CD4-positive, alpha-beta T cell treated with Interleukin-10 for 1 hour (primary cell): Measurements from ENCODE around the gene TRABD2B.

Experiments used
- DNase-seq: peaks from one replicate; pipeline ENCODE4 v3.0.0-alpha.2; 2020

Gene TRABD2B

DNA sequence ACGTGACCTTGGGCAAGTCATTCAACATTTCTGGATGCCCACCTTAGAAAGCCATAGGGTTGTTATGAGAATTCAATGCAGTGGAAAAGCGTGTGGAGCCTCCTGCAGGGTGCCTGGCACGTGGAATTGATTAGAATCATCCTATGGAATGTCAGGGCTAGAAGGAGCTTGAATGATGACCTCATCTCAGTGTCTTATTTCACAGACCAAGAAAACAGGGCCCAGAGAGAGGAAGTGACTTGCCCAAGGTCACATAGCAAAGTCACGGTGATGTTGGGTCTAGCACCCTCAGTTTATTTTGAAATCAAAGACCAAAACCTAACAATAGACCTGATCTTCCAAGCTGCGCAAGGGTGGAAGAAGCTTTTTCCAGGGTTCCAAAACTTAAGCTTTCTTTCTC, 6.0 kb downstream of the TRABD2B start:
- DNase-seq: no peak

- no peak for DNase-seq
Measured at GRCh38 chr1:47990286-47990685, 6.9 kb downstream of the TRABD2B start.

GRCh38 chr1:47987601-47988000, 9.6 kb downstream of the TRABD2B start:
- no peak for DNase-seq

GRCh38 chr1:47986761-47987200, 10.4 kb downstream of the TRABD2B start:
- DNase-seq: no peak

- DNase-seq: no peak
Measured at GRCh38 chr1:47985018-47985417, 12.2 kb downstream of the TRABD2B start.

- no peak for DNase-seq
Measured at GRCh38 chr1:47984175-47984789, 12.9 kb downstream of the TRABD2B start.

GRCh38 chr1:47983691-47984090, 13.5 kb downstream of the TRABD2B start:
- DNase-seq: no peak

GRCh38 chr1:47981667-47982350, 15.4 kb downstream of the TRABD2B start:
- no peak for DNase-seq

DNA sequence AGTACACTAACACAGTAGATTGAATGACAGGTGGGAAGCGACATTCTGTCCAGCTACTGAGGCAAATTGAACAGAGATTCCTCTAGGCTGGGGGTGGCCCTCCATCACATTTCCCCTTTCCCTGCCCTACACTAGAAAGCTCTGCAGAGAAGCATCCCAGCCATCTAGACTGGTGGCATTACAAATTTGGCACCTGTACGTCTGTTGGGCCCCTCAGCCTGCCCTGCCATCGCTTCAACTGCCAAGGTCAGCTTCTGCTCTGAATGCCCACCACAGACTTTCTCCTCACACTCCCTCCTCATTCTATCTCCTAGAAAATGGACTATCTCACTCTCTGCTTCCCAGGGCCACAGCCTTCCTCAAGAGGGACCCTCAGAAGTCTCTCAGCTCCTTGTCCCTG, 16.7 kb downstream of the TRABD2B start:
- no peak for DNase-seq

DNA sequence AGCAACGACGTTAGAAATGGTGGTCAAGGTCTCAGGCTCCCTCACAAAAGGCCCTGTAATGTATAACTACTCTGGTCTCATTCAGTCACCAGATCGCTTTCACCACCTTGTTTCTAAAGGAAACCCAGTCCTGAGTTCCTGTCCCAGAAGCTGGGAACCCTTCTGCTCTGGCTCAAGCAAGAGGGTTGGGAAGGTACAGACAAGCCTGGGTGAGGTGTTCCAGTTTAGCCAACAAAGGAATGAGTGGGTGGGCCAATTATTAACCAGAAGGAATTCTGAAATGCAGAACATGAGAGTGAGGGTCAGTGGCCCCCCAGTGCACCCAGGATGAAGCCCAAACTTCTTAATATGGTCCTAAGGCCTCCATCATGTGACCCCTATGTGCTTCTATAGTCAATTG, 17.5 kb downstream of the TRABD2B start:
- DNase-seq: no peak

DNA sequence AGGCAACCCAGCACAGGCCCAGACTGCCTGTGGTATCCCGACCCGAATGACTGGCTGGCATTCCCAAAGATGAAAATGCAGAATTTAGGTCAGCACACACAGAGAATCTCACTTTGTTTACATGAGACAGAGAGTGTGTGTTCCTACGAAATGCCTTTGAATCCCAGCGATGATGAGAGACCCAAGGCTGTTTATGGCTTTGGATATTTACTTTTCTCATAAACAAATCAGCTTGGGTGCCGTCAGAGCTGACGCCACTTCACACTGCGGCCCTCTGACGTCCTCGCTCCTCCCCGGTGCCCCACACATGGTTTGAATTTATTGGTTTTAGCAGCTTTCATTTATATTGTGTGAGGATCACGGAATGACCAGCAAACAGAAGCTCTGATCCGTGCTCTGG, 18.7 kb downstream of the TRABD2B start:
- no peak for DNase-seq

DNA sequence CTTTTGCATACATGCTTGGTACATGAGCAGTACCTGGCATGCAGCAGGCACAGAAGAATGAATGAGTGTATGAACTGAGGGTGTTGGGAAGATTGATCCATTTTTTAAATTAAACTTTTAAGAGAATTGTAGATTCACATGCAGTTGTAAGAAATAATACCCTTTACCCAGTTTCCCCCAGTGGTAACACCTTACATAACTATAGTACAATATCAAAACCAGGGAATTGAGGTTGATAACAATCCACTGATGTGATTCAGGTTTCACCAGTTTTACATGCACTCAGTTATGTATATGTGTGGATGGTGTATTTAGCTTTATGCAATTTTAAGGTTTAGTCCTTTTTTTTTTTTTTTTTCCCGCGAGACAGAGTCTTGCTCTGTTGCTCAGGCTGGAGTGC, 20.5 kb downstream of the TRABD2B start:
- no peak for DNase-seq

- no peak for DNase-seq
Measured at GRCh38 chr1:47976267-47976666, 20.9 kb downstream of the TRABD2B start.

GRCh38 chr1:47975302-47975921, 21.8 kb downstream of the TRABD2B start:
- no peak for DNase-seq

- no peak for DNase-seq
Measured at GRCh38 chr1:47972864-47973432, 24.2 kb downstream of the TRABD2B start.

DNA sequence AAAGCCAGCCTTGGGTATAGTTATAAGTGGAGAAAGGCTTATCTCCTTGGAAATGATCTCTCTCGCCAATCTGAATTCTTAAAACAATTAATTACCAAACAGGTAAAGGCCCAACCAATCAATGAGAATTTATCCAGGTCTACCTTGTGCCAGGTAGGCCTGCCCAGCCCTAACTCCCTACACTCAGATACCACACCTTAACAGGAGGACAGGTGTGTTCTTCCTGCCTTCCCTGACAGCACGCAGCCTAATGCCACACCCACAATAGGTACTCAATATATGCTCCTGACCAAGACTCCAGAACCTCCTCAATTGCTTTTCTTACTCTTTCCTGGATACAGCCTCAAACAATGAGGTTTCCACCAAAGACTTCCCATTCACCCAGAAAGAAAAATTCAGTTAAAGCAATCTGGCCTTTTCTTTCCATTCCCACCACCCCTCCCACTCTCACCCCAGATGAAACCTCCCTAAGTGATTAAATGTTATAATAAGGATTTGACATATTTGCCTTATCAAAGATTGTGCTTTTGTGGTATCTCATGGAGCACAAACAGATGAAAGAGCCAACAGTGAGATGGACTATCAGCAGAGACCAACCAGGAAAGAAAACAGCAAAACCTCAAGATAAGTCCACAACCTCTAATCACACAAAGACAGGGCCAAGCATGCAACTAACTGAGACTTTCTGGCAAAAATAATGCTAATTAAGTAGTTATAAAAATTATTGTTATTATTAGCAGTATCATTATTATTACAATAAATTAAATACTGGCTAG, 25.6 kb downstream of the TRABD2B start:
- DNase-seq: no peak

- no peak for DNase-seq
Measured at GRCh38 chr1:47970882-47971281, 26.3 kb downstream of the TRABD2B start.

DNA sequence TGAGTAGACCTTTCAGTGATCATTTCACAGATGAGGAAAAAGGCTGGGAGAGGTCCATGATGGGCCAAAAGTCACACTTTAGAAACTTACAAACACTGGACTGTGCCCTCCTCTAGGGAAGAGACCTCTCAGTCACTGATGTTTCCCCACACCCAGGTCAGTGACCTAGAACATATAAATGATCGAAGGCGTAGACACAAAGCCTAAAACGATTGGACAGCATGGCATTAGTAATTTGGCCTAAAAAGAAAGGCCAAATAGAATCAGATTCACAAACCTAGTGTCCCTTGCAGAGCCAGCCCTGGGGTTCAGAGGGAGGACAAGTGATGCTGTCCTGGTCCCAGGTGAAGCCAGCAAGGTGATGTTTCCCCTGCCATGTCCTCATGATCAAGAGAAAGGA, 27.7 kb downstream of the TRABD2B start:
- no peak for DNase-seq

DNA sequence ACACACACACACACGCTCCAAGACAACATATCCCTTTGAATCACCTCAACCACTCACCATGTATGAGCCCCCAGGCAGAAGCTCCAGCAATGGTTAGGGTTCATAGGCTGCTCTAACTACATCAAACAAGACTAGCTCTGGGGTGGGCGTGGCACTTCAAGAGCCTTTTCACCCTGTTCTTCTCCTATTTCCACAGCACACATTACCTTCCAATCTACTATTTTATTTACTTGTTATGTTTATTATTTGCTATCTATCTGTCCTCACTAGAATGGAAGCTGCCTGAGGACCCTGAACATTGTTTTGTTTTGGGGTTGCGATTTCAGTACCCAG, 28.7 kb downstream of the TRABD2B start:
- no peak for DNase-seq

- no peak for DNase-seq
Measured at GRCh38 chr1:47967864-47968555, 29.2 kb downstream of the TRABD2B start.

- no peak for DNase-seq
Measured at GRCh38 chr1:47965816-47966215, 31.4 kb downstream of the TRABD2B start.

DNA sequence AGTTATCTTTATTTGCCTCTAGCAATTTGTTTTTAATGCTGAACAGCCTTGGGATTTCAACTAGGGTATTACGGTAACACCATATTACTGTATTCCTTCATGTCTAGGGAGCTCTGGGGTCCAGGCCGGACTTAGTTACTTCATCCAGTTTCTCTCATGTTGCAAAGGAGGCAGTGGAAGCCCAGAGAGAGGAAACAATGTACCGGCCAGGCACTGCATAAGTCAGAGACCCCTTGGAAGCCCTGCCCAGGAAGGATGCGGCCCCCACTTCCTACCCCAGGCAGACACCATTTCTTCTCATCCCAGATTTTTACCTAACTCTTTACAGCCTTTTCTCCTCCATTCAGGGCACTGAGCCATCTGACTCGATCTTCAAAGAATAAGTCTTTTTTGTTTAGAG, 32.5 kb downstream of the TRABD2B start:
- no peak for DNase-seq
